Activated CD4-positive, CD25-positive, alpha-beta regulatory T cell treated with anti-CD3 and anti-CD28 coated beads, Interleukin-2, amount 50 U/mL, for 24 hours (primary cell): ENCODE data around the gene SPAG7.

ENCODE experiments used
- ATAC-seq, 2 donors: fragments of 150-1000 bp; cut with Tn5 transposase; one replicate each; pipeline ENCODE4 v1.10.0; 2021; ENCODE audit warnings: mild to moderate bottlenecking in 1 of 2, moderate library complexity in 1 of 2

The SPAG7 gene

GRCh38 chr17:4949321-4950074 lies 18.1 kb downstream of the SPAG7 start:
- peak; percentile 32 to 42 for ATAC-seq

- peak; percentile 41 to 43 for ATAC-seq
Measured at GRCh38 chr17:4948931-4949320, 18.7 kb downstream of the SPAG7 start.

GRCh38 chr17:4948166-4948930 lies 19.3 kb downstream of the SPAG7 start, which contains the start of gene PFN1:
PFN1 (minus strand) TSS chr17:4948530; CDS start chr17:4948394, 136 bp downstream.
- ATAC-seq, result peak; percentile 24 to 36

DNA sequence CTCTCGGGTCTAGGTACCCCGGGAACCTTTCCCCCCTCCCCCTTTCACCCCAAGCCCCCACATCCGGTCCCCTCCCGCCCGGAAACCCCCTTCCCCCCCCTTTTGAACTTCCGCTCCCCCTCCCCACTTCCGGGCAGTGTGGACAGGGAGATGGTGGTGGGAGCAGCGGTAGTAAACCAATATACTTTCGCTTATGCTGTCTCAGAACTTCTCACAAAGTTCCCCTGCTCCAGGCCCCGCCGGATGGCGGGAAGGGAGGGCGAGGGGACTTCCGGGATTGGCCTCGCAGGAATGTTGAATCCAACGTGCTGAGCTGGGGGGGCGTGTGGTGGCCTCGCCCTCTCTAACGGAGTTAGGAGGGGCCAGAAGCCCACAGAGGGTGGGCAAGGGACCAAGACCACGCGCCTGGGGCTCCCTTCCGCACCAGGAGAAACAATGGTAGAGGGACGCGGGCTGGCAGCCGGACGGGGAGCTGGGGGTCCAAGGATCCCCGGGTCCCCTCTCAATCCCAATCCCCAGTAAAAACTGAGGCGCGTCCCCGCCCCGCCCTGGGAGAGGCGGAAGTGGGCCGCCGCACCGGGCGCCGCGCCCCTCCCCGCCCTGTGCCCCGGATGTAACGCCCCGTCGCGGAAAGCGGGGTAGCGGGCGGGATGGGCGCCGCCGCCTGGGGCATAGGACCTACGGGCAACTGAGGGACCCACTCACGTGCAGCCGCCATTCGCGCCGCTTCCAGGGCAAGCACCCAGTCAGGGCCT lies 20.0 kb downstream of the SPAG7 start:
- peak; percentile 11 to 18 for ATAC-seq

- no peak for ATAC-seq
Measured at GRCh38 chr17:4947010-4947410, 20.6 kb downstream of the SPAG7 start.

DNA sequence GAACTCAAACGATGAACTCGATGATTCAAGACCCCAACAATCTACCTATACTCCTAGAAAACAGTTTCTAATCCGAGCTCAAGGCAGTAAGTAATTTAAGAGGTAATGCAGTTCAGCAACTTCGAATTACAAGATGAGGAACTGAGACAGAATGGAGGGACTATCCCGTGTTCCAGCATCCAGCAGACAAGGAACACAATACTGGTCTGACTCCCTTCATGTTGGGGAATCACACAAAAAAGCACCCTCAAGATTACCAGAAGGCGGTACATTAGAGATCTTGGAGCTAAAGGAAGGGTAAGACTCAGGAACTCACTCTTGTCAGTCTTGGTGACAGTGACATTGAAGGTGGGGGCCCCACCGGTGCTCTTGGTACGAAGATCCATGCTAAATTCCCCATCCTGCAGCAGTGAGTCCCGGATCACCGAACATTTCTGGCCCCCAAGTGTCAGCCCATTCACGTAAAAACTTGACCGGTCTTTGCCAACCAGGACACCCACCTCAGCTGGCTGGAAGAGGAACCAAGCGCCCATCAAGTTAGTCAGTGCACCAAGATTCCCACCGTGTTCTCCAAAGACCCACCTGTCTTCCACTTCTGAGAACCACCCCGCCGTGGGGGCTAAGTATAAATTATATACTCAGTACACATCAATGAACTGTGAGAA lies 21.2 kb downstream of the SPAG7 start:
- ATAC-seq, result no peak

DNA sequence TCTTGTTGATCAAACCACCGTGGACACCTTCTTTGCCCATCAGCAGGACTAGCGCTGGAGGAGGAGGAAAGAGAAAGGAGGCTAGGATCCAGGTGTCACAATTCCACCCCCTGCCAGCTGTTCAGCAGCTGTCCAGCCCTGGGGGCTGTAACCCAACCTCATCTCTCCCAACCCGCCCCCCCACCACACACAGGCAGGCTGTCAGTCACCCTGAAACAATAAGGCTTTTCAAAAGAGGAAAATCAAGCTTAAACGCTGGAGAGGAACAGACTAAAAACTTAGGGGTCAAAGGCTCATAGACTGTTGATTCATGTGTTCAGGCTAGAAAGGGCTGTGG lies 21.7 kb downstream of the SPAG7 start:
- ATAC-seq, result no peak

GRCh38 chr17:4945176-4945943 lies 22.3 kb downstream of the SPAG7 start:
- ATAC-seq, result peak; percentile 47 to 53

DNA sequence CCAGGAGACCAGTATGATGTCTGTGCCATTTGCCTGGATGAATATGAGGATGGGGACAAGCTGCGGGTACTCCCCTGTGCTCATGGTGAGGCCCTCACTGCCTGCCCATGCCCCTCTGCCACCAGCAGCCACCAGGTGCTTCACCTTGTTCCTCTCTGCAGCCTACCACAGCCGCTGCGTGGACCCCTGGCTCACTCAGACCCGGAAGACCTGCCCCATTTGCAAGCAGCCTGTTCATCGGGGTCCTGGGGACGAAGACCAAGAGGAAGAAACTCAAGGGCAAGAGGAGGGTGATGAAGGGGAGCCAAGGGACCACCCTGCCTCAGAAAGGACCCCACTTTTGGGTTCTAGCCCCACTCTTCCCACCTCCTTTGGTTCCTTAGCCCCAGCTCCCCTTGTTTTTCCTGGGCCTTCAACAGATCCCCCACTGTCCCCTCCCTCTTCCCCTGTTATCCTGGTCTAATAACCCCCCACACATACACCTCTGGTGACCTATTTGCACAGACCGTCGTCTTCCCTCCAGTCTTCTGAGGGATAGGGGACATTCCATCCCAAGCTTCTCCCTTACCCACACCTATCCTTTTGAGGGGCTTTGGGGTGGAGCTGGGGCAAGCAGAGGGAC lies 23.0 kb downstream of the SPAG7 start:
- no peak for ATAC-seq

GRCh38 chr17:4944163-4944553 lies 23.5 kb downstream of the SPAG7 start:
- no peak for ATAC-seq

DNA sequence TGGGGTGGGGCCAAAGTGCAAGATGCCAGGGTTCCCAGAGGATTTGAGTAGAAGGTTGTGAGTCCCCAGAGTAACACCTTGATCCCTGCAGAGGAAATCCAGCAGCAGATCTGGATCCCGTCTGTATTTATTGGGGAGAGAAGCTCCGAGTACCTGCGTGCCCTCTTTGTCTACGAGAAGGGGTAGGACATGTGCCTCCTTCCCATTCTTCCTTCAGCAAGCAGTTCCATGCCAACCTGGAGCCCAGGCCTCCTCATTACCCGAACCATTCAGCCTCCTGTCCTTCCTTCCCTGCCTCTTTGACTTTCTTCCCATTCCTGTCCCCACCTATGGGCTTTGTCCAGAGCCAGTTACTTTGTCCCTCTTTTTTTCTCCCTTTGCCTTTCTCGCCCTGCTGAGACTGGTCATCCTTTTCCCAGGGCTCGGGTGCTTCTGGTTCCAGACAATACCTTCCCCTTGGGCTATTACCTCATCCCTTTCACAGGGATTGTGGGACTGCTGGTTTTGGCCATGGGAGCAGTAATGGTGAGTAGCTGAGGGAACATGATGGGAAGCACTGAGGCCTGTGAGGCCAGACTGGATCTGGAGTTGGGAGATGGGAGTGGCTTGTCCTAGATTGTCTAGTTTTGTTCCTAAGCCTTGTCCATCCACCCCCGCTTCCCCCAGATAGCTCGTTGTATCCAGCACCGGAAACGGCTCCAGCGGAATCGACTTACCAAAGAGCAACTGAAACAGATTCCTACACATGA lies 24.7 kb downstream of the SPAG7 start:
- no peak for ATAC-seq

- ATAC-seq, result no peak
Measured at GRCh38 chr17:4941319-4941610, 26.4 kb downstream of the SPAG7 start.

DNA sequence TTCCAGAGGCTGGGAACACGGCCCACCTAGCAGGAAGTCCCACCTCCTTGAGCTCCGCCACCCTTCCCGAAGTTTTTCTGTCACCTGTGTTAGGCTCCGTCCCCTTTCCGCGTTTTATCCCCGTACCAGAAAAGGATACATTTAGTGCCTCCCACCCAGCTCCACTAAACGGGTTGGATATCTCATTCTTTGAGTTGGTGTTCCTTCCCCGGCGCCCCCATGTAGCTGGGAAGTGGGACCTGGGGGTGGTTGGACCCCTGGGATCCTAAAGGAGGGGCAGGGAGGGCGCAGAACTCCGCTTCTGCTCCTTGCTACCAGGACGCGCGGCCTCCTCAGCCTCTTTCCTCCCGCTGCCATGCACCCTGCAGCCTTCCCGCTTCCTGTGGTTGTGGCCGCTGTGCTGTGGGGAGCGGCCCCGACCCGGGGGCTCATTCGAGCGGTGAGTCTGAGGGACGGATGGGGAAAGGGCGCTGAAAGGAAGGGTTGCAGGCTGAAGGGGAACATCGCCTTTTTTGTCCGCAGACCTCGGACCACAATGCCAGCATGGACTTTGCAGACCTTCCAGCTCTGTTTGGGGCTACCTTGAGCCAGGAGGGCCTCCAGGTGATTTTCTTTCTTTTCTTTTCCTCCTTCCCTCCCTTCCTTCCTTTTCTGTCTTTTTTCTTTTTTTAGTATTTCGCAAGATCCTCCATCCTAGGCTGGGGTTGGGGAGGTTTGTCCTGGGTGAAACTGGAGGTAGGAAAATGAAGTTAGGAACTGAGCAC lies 26.9 kb downstream of the SPAG7 start:
- no peak for ATAC-seq

DNA sequence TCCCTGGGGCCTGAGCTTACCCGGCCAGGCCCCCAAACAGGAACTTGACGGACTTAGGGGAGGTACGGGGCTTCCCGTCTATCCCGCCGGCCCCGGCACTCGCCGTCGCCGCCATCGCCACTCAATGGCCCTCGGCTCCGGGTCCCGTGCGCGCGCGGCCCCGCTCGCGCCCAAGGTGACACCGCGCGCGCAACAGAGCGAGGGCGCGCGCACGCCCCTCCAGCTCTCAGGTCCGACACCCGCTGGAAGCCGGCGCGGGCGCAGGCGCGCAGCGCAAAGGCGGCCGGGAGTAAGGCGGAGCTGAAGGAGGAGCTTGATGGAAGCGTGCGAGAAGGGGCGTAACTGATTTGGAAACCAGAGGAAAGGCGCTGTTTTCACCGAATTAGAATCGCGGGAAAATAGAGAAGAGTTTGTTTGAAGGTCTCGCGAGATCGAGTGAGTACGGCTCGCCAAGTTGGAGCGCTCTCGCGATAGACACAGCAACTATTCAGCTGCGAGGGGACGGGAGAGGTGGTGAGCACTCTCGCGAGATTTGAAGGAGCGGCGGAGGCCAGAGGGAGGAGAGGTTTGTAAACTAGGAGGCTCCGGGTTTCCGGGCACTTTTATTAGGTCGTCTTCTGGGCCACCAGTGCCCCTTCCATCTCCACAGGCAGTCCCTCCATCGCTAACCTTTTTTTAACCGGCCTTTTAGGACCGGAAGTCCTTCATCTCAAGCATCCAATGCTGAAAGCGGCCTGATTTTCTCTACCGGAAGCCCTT lies 27.6 kb downstream of the SPAG7 start, which contains the start of the genes RNF167 and SLC25A11:
TSS of gene RNF167 (plus strand) at position 473 of the 759 bp plus-strand sequence. CDS start 642 bp downstream, outside the sequence.
TSS of gene SLC25A11 (minus strand) at position 251 of the 759 bp plus-strand sequence. CDS start at position 115, 136 bp downstream.
- ATAC-seq, result peak; percentile 85 to 86

DNA sequence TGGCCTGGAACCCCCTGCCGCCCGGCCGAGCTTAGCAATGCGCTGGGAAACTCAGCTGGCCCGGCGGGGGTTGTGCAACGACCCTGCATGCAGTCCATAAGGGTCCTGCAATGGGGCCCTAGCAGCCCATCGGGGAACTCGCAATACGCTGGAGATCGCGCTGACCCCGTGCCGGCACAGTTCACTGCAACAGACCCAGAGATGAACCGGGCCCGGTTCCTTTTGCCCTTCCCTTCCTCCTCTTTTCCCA lies 28.1 kb downstream of the SPAG7 start:
- ATAC-seq, result peak; percentile 0

DNA sequence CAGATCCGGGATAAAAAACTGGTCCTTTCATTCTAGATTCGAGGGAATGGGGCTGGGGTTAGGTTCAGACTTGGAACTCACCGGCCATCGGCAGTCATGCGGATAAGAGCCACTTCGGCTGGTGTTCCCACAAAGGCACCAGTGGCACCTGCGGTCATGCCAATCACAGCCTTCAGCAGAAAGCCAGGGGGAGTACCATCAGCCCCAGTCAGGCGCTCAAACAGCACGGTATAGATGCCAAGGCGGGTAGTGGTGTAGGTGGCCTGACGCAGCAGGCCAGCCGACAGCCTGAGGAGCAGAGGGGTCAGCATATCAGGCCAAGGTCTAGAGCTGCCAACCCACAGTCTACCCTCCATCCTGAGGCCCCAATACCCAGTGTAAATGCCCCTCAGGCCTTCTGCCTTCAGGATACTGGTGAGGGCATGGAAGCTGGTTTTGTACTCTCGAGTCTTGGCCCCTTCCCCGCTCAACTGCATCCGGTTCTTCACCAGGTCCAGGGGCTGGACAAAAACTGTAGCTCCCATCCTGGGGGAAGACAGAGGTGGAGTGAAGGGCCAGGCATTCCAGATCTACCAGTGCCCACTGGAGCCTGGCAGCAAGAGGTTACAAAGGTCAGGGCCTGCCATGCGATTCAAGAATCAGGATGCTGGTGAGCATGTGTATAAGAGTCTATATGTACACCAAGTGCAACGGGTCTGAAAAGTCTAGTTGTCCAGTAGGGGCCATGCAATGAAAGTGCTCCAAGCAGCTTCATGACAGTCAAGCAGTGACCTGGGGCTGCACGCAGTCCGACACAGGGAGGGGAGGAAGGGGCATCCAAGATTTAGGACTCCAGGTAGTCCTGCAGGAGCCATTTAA lies 28.7 kb downstream of the SPAG7 start:
- ATAC-seq, result no peak

DNA sequence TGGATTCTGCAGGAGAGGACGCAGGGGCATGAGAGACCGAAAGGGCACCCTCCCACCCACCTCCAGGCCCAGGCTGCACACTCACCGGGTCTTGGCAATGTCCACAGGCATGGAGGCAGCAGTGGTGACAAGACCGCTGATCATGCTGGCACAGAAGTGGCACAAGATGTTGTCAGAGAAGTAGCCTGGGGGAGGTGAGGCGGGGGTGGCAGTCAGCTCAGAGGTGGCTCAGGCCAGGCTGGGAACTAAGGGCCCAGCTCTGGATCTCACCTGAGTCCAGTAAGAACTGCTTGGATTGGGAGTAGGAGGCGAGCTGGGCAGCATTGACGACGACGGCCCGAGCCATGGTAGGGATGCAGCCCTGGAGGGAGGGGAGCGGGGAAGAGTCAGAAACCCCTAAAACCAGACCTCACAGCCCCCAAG lies 29.5 kb downstream of the SPAG7 start:
- ATAC-seq, result no peak

- no peak for ATAC-seq
Measured at GRCh38 chr17:4937553-4937952, 30.1 kb downstream of the SPAG7 start.

- no peak for ATAC-seq
Measured at GRCh38 chr17:4936436-4936835, 31.2 kb downstream of the SPAG7 start.
